Neural progenitor cell (in vitro differentiated cells): ENCODE data around the gene TBX5.

ENCODE experiments used
- CTCF ChIP-seq: fragments of 200-600 bp; sonication (generic); IDR thresholded peaks from 2 replicates; pipeline ENCODE4 v1.5.1; 2017; ENCODE audit warnings: antibody characterized with exemption, mild to moderate bottlenecking
- EZH2 ChIP-seq: fragments of 200-600 bp; sonication (generic); IDR thresholded peaks from 2 replicates; pipeline ENCODE4 v1.6.1; 2017; ENCODE audit warnings: antibody characterized with exemption, mild to moderate bottlenecking, moderate library complexity
- EZH2phosphoT487 ChIP-seq: fragments of 200-600 bp; sonication (generic); IDR thresholded peaks from 2 replicates; pipeline ENCODE4 v1.6.1; 2017; ENCODE audit warnings: antibody characterized with exemption

DNA sequence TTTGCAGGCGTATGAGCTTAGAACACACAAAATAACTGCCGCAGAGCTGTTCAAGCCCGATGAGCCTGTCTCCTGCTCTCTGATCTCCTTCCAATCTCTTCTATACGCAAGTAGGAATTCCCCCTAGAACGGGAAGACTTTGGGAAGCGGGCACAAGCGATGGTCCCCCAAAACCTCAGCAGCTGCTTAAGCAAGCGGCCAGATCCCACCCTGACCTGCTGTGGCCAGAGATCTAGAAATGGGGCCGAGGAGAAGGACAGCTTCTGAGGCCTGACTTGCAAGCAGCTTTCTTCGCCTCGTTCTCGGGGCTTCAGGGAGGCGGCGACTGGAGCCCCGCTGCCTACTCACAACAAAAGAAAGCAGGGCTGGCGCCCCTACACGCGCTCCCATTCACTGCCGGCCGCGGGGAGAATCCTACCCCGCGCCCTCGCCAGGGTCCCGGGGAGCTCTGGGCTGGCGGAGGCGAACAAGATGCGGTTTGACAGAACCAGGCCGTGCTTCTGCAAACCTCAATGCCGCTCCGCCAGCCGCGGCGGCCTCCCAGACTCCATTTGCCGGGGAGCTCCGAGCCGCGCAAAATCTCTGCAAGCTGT lies 922 bp downstream of the TBX5 start:
- TF ChIP-seq EZH2phosphoT487 (no peak), CTCF (no peak), EZH2 (no peak)
